Measurements from ENCODE around the gene ACAP2. TPM values are rescaled to one million over a fixed set of nuclear protein-coding genes. Genes with fewer than 3 reads are reported as not detected.

The ACAP2 gene
- total RNA-seq, 1 donor: 92.3 TPM

- no peak overlapping the region for H3K4me3 ChIP-seq (ENCODE audit: low read depth, low read length)
- DNase-seq (ENCODE audit: low read depth): no peak
- TF ChIP-seq CTCF (IDR thresholded peaks at IDR 0.05; ENCODE audit: insufficient read depth, low read length): no peak
These were observed 19.4 kb upstream of the ACAP2 start for GRCh38 chr3:195462308-195462610.

- no peak for DNase-seq (ENCODE audit: low read depth)
- no peak for TF ChIP-seq CTCF (IDR thresholded peaks at IDR 0.05; ENCODE audit: insufficient read depth, low read length)
- H3K4me3 ChIP-seq (ENCODE audit: low read depth, low read length): no peak overlapping the region
These were observed 18.9 kb upstream of the ACAP2 start for GRCh38 chr3:195461594-195462307.

GRCh38 chr3:195460091-195460713 is 17.4 kb upstream of the ACAP2 start:
- no peak for DNase-seq (ENCODE audit: low read depth)
- no peak for TF ChIP-seq CTCF (IDR thresholded peaks at IDR 0.05; ENCODE audit: insufficient read depth, low read length)
- H3K4me3 ChIP-seq (ENCODE audit: low read depth, low read length): no peak overlapping the region

GRCh38 chr3:195458316-195458717 is 15.5 kb upstream of the ACAP2 start:
- TF ChIP-seq CTCF (IDR thresholded peaks at IDR 0.05; ENCODE audit: insufficient read depth, low read length): peak; percentile 4
- DNase-seq (ENCODE audit: low read depth): peak; percentile 59
- no peak overlapping the region for H3K4me3 ChIP-seq (ENCODE audit: low read depth, low read length)

- no peak overlapping the region for H3K4me3 ChIP-seq (ENCODE audit: low read depth, low read length)
- TF ChIP-seq CTCF (IDR thresholded peaks at IDR 0.05; ENCODE audit: insufficient read depth, low read length): no peak
- DNase-seq (ENCODE audit: low read depth): no peak
These were observed 13.0 kb upstream of the ACAP2 start for GRCh38 chr3:195455789-195456188.

GRCh38 chr3:195453236-195453635 is 10.4 kb upstream of the ACAP2 start:
- H3K4me3 ChIP-seq (ENCODE audit: low read depth, low read length): no peak overlapping the region
- TF ChIP-seq CTCF (IDR thresholded peaks at IDR 0.05; ENCODE audit: insufficient read depth, low read length): no peak
- no peak for DNase-seq (ENCODE audit: low read depth)
